ENCODE results near the gene PCDHGB7. TPM values are rescaled to one million over a fixed set of nuclear protein-coding genes. Genes with fewer than 3 reads are reported as not detected.
"Not testable (repeated sequence)": the region's sequence is repeated elsewhere in the genome, so short reads cannot be mapped to it uniquely, and the experiment has no call there.

PCDHGB7 gene
- total RNA-seq, 4 donors from 2014 or later: 13.9 to 18.0 (median 14.4) TPM

GRCh38 chr5:141374627-141375026 is 42.9 kb upstream of the PCDHGB7 start:
- WGBS: 72% methylated on average over 6 of the region's 14 CpGs
- peak overlapping the region in 3 of 4 donors; percentile 22 to 44 (median 32) for H3K4me3 ChIP-seq
- H3K27ac ChIP-seq (replicated peaks in 1 of 4): no peak overlapping the region
- no peak for DNase-seq (ENCODE audit: extremely low spot score)
- no peak for TF ChIP-seq POLR2A (IDR thresholded peaks at IDR 0.05; ENCODE audit: low read depth)
- TF ChIP-seq CTCF (IDR thresholded peaks at IDR 0.05): no peak
- no peak for TF ChIP-seq EP300 (IDR thresholded peaks at IDR 0.05)
- TF ChIP-seq POLR2AphosphoS5 (IDR thresholded peaks at IDR 0.05): no peak
- H3K9me3 ChIP-seq: peaks cover 18 to 99% (median 98%) of the 10 kb centered on the region in 4 donors
- no peaks in the 10 kb centered on the region for H3K27me3 ChIP-seq
- no peaks in the 10 kb centered on the region for H3K36me3 ChIP-seq
- H3K4me1 ChIP-seq: peaks cover 0 to 7% (median 0%) of the 10 kb centered on the region in 4 donors
- intact Hi-C loops (cut with DNase I): no loop called here

- DNase-seq (ENCODE audit: extremely low spot score); H3K27ac ChIP-seq (replicated peaks in 1 of 4); intact Hi-C loops (cut with DNase I); H3K4me1 ChIP-seq; H3K36me3 ChIP-seq; H3K27me3 ChIP-seq; H3K4me3 ChIP-seq: not testable (repeated sequence)
- 40% methylated on average over 12 of the region's 48 CpGs for WGBS
- H3K9me3 ChIP-seq: peaks cover 14 to 99% (median 96%) of the 10 kb centered on the region in 4 donors
Observed at GRCh38 chr5:141375444-141376155, 41.9 kb upstream of the PCDHGB7 start.

- DNase-seq (ENCODE audit: extremely low spot score): no peak
- TF ChIP-seq EP300 (IDR thresholded peaks at IDR 0.05) (no peak), POLR2AphosphoS5 (IDR thresholded peaks at IDR 0.05) (no peak), CTCF (IDR thresholded peaks at IDR 0.05) (peak in 1 of 3 experiments; percentile 3)
- peaks cover 0 to 4% (median 0%) of the 10 kb centered on the region in 4 donors for H3K27me3 ChIP-seq
- intact Hi-C loops (cut with DNase I): no loop called here
- peaks cover 0 to 11% (median 6%) of the 10 kb centered on the region in 4 donors for H3K36me3 ChIP-seq
- no peak within 1 kb of the TSS for H3K27ac ChIP-seq (replicated peaks in 1 of 4)
- no peaks in the 10 kb centered on the region for H3K4me1 ChIP-seq
- WGBS: 13% methylated on average over 30 of the region's 37 CpGs
- H3K9me3 ChIP-seq: peaks cover 5 to 99% (median 97%) of the 10 kb centered on the region in 4 donors
- H3K4me3 ChIP-seq: peak within 1 kb of the TSS; percentile 12 to 45 (median 18)
Observed at GRCh38 chr5:141382469-141383294, 34.8 kb upstream of the PCDHGB7 start, which contains the start of gene PCDHGA7. Gene PCDHGA7, plus strand, starts transcription at chr5:141382742. Its CDS starts 158 bp downstream, at chr5:141382900.

- no peak for DNase-seq (ENCODE audit: extremely low spot score)
- Histone ChIP-seq H3K27ac (replicated peaks in 1 of 4) (no peak overlapping the region), H3K9me3 (peaks cover 5 to 95% (median 94%) of the 10 kb centered on the region in 4 donors), H3K4me3 (peak overlapping the region in 3 of 4 donors; percentile 14 to 45 (median 22)), H3K4me1 (no peaks in the 10 kb centered on the region), H3K27me3 (peaks cover 0 to 4% (median 0%) of the 10 kb centered on the region in 4 donors), H3K36me3 (peaks cover 0 to 11% (median 6%) of the 10 kb centered on the region in 4 donors)
- WGBS: 30% methylated on average over 21 of the region's 21 CpGs
- intact Hi-C loops (cut with DNase I): no loop called here
- no peak for TF ChIP-seq EP300 (IDR thresholded peaks at IDR 0.05)
- no peak for TF ChIP-seq POLR2AphosphoS5 (IDR thresholded peaks at IDR 0.05)
- no peak for TF ChIP-seq POLR2A (IDR thresholded peaks at IDR 0.05; ENCODE audit: low read depth)
- TF ChIP-seq CTCF (IDR thresholded peaks at IDR 0.05): no peak
Observed at GRCh38 chr5:141383345-141383744, 34.1 kb upstream of the PCDHGB7 start.
